BE2C (cell line): Measurements from ENCODE around the gene STARD10.

Experiments used
- DNase-seq: peaks from one replicate; pipeline ENCODE4 v3.0.0-alpha.2; 2020
- H3K27me3 ChIP-seq: fragments of 250-450 bp; sonication (Bioruptor Pico); 2 replicates; pipeline ENCODE4 v1.5.1; 2020; ENCODE audit warnings: mild to moderate bottlenecking
- H3K36me3 ChIP-seq: fragments of 250-450 bp; sonication (Bioruptor Pico); 2 replicates; pipeline ENCODE4 v1.5.1; 2020; ENCODE audit warnings: mild to moderate bottlenecking
- H3K4me1 ChIP-seq: fragments of 250-450 bp; sonication (Bioruptor Pico); 2 replicates; pipeline ENCODE4 v1.5.1; 2020
- H3K4me3 ChIP-seq: 2 replicates; pipeline ENCODE4 v1.5.1; 2011; ENCODE audit warnings: low read depth, low read length
- H3K9me3 ChIP-seq: fragments of 250-450 bp; sonication (Bioruptor Pico); 2 replicates; pipeline ENCODE4 v1.5.1; 2020
- CTCF ChIP-seq: IDR thresholded peaks from 2 replicates; pipeline ENCODE4 v1.5.1; 2012; ENCODE audit warnings: mild to moderate bottlenecking, low read depth, low read length

Gene STARD10

GRCh38 chr11:72770799-72771198 lies 23.0 kb downstream of the STARD10 start:
- H3K9me3 ChIP-seq = no peaks in the 10 kb centered on the region
- no peak overlapping the region for H3K4me3 ChIP-seq
- no peaks in the 10 kb centered on the region for H3K36me3 ChIP-seq
- no peak for DNase-seq
- no peak for TF ChIP-seq CTCF
- no peaks in the 10 kb centered on the region for H3K27me3 ChIP-seq
- H3K4me1 ChIP-seq = peaks cover 34% of the 10 kb centered on the region

DNA sequence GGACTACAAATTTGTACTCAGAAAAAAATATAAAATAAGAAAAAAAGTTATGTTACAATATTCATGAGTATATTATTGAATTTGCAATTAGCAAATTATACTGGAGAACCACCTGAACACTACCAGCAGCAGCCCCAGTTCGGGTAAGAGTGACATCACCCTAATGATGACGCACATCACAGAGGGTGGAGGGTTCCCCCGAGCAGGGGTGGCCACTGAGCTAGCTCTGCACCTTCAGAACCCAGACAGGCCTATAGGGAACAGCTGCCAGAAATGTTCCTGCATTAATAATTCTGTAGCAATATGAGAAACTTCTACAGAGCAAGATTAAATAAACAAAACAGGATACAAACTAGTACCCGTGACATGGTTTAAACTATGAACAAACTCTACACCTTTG lies 24.2 kb downstream of the STARD10 start:
- no peak for TF ChIP-seq CTCF
- Histone ChIP-seq H3K4me1 (peaks cover 33% of the 10 kb centered on the region), H3K36me3 (no peaks in the 10 kb centered on the region), H3K27me3 (no peaks in the 10 kb centered on the region), H3K4me3 (no peak overlapping the region), H3K9me3 (no peaks in the 10 kb centered on the region)
- DNase-seq = no peak

- no peak for TF ChIP-seq CTCF
- no peaks in the 10 kb centered on the region for H3K9me3 ChIP-seq
- H3K27me3 ChIP-seq = no peaks in the 10 kb centered on the region
- H3K36me3 ChIP-seq = no peaks in the 10 kb centered on the region
- no peak for DNase-seq
- no peak overlapping the region for H3K4me3 ChIP-seq
- peaks cover 22% of the 10 kb centered on the region for H3K4me1 ChIP-seq
These were observed 25.3 kb downstream of the STARD10 start for GRCh38 chr11:72768581-72768980.

GRCh38 chr11:72767203-72768062 lies 26.4 kb downstream of the STARD10 start:
- H3K36me3 ChIP-seq = no peaks in the 10 kb centered on the region
- TF ChIP-seq CTCF = no peak
- peaks cover 12% of the 10 kb centered on the region for H3K4me1 ChIP-seq
- no peaks in the 10 kb centered on the region for H3K27me3 ChIP-seq
- DNase-seq = no peak
- no peak overlapping the region for H3K4me3 ChIP-seq
- no peaks in the 10 kb centered on the region for H3K9me3 ChIP-seq

DNA sequence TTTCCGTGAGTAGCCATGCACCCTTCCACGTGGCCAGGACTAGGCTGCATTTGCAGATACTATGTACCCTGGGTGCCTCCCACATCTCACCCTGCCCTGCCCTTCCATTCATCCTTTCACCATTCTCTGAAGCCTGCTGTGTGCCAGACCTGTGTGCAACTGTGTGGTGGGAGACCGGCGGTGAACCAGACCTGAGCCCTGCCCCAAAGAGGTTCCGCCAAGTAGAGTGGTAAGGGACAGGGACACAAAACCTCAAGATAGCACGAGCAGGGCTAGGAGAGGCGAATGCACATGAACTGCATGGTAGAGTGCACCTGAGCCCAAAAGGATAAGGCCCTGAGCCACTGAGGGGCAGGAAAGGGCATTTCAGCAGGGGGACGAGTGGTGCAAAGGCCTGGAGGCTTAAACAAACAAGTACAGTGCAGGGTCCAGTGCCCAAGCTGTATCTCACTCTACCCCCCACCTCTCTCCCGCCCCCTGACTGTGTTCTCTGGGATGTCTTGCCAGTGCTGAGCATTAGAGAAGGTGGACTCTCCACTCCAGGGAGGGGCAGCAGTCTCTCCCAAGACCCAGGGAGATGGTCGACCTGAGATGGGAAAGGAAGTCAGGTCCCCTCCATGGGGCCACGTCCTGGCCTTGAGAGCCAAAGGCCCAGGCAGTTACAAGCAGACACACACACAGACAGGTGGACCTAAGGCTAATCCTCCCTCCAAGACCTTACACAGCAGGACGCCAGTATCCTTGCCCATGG lies 27.5 kb downstream of the STARD10 start:
- Histone ChIP-seq H3K36me3 (no peaks in the 10 kb centered on the region), H3K4me3 (no peak overlapping the region), H3K27me3 (no peaks in the 10 kb centered on the region), H3K4me1 (peaks cover 1% of the 10 kb centered on the region), H3K9me3 (no peaks in the 10 kb centered on the region)
- DNase-seq = no peak
- no peak for TF ChIP-seq CTCF

GRCh38 chr11:72764503-72764902 lies 29.3 kb downstream of the STARD10 start:
- no peak for TF ChIP-seq CTCF
- no peak for DNase-seq
- Histone ChIP-seq H3K4me3 (no peak overlapping the region), H3K27me3 (no peaks in the 10 kb centered on the region), H3K4me1 (no peaks in the 10 kb centered on the region), H3K36me3 (no peaks in the 10 kb centered on the region), H3K9me3 (no peaks in the 10 kb centered on the region)
